GM21737 (cell line): ENCODE results near the gene EMILIN3.

ENCODE experiments used
- ATAC-seq: cut with Tn5 transposase; IDR thresholded peaks from one replicate; pipeline ENCODE4 v1.9.1; 2021; ENCODE audit warnings: mild to moderate bottlenecking, moderate library complexity; ENCODE audit not compliant: unreplicated experiment

The EMILIN3 gene

DNA sequence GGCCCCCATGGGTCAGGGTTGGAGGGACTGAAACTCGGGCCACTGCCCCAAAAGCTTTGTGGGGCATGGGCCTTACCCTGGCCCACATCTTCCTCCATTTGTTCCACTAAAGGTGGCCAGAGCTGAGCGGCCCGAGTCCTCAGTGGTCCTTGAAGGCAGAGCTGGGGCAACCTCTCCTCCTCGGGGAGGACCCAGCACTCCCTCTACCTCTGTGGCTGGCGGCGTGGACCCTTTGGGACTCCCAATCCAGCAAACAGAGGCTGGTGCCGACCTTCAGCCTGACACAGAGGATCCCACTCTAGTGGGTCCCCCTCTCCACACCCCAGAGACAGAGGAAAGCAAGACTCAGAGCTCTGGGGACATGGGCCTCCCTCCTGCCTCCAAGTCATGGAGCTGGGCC, 16.7 kb downstream of the EMILIN3 start:
- no peak for ATAC-seq

- ATAC-seq: no peak
Measured at GRCh38 chr20:41349266-41349665, 17.4 kb downstream of the EMILIN3 start.

- no peak for ATAC-seq
Measured at GRCh38 chr20:41348430-41349172, 18.0 kb downstream of the EMILIN3 start.

DNA sequence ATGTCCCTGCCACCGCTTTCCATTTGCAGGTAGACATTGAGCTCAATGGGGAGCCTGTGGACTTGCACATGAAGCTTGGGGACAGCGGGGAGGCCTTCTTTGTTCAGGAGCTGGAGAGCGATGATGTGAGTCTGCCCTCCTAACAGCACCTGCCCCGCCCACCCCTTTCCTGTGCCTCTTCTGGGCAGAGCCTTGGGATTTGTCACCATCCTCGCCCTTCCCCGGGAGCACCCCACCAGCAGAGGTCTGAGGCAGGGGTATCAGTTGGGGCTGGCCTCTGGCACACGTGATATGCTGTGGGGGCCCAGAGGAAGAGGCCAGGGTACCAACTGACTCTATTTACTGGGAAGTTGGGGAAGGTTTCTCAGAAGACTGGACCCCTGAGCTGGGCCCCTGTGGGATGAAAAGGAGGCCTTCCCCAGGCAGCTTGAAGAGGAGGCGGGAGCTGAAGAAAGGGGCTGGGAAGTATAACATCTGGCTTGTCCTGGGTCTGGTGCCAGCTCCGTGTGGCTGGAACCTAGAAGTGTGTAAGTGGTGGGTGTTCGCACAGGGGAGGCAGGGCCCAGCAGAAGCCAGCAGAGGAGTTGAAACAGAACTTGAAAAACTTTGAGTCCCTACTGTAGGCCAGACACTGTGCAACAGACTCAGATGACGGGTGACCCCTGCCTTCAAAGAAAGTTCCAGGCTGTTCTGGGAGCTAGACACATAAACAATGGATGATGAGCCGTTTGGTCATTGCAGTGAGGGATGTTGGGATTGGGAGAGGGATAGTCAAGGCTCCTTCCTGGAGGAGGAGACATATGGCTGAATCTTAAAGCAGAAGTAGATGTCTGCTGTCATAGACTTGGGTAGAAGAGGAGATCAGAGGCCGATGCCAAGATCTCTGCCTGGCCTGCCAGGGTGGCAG, 18.8 kb downstream of the EMILIN3 start:
- ATAC-seq: no peak

GRCh38 chr20:41345729-41346067, 20.9 kb downstream of the EMILIN3 start:
- no peak for ATAC-seq

DNA sequence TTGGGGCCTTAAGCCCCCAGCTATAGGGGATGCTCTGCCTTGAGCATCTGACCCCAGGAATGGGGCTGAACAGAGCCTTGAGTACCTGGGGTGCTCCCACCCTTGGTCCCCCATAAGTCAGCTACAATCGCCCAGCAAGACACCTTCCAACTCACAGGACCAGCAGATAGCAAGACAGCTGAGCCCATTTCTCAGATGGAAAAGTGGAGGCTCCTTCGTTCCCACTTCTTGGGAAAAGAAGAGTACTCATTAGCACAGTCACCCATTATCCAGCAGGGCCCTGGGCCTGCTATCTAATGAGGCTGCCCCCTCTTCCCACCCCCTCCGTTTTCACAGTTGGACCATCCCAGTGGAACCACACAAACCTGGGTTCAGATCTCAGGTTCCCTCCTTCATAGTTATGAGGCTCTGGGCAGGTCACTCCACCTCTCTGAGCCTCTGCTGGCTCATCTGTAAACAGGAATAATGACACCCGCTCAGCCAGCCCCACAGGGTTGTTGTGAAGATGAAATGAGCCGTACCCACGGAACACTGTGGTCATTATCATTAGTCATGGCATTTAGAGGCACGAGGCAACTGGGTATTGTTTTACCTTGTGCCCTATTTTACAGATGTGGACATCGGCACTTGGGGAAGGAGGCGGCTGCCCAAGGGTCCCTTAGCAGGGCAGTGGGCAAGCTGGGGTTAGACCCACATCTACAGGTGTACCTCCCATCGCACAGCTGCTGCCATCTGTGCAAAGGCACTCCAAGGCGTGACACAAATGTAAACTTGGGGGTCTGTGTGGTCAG, 21.5 kb downstream of the EMILIN3 start:
- ATAC-seq: no peak

DNA sequence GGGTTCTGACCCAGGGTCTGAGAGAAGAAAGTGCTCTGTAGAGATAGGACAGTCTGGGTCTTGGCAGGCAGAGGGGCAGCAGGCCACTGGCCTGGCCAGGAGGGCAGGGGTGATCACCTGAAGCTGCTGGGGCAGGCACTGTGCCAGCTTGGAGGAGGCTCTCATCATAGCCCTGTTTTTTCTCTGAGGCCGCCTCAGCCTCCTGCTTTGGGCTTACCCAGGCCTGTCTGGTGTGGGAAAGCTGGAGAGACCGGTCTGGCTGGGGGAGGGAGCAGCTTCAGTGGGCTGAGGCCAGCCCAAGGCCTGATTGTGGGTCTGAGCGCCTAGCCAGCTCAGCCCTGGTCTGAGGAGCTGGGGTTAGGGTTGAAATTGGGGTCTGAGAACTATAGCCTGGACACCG, 22.1 kb downstream of the EMILIN3 start:
- no peak for ATAC-seq

DNA sequence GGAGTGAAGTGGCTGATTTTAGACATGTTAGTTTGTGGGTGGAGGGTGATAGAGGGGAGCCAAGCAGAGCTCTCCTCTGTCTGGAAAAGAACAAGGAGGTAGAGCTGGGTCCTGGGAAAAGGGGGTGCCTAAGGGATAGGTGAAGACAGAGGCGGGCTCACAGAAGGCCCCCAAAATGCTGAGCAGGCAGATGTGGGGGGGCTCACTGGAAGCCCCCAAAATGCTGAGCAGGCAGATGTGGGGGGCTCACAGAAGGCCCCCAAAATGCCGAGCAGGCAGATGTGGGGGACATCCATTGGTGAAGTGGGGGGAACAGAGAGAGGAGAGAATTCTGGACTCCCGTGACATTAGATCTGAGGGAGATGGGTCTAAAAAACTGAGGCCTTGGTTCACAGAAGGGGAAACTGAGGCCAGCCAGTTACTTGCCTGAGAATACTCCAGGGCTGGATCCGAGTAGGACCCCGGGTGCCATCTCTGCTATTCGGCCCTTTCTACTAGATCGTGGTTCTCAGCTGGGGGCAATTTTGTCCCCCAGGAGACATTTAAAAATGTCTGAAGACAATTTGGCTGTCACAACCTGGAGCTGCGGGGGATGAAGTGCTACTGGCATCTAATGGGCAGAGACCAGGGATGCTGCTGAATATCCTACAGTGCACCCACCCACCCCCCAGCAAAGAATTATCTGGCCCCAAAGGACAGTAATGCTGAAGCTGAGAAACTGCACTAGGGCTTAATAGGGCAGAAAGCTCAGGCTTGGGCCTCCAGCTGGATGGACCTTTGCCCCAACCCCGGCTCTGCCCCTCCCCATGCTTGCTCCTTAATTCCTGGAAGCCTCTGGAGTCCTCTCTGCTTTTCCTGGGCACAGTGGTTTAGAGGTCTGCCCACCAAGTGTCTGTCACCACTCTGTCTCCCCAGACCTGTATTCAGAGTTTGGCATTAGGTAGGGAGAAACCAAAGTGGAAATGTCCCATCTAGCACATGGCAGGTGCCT, 23.8 kb downstream of the EMILIN3 start:
- ATAC-seq: no peak

GRCh38 chr20:41340327-41341055, 26.1 kb downstream of the EMILIN3 start, which contains the start of gene LPIN3:
LPIN3 (plus strand) TSS chr20:41340821; CDS start chr20:41345804, 4,983 bp downstream.
- no peak for ATAC-seq

- peak; percentile 80 for ATAC-seq
Measured at GRCh38 chr20:41339957-41340326, 26.7 kb downstream of the EMILIN3 start.

- no peak for ATAC-seq
Measured at GRCh38 chr20:41336711-41337492, 29.7 kb downstream of the EMILIN3 start.

- no peak for ATAC-seq
Measured at GRCh38 chr20:41335591-41335990, 31.0 kb downstream of the EMILIN3 start.

DNA sequence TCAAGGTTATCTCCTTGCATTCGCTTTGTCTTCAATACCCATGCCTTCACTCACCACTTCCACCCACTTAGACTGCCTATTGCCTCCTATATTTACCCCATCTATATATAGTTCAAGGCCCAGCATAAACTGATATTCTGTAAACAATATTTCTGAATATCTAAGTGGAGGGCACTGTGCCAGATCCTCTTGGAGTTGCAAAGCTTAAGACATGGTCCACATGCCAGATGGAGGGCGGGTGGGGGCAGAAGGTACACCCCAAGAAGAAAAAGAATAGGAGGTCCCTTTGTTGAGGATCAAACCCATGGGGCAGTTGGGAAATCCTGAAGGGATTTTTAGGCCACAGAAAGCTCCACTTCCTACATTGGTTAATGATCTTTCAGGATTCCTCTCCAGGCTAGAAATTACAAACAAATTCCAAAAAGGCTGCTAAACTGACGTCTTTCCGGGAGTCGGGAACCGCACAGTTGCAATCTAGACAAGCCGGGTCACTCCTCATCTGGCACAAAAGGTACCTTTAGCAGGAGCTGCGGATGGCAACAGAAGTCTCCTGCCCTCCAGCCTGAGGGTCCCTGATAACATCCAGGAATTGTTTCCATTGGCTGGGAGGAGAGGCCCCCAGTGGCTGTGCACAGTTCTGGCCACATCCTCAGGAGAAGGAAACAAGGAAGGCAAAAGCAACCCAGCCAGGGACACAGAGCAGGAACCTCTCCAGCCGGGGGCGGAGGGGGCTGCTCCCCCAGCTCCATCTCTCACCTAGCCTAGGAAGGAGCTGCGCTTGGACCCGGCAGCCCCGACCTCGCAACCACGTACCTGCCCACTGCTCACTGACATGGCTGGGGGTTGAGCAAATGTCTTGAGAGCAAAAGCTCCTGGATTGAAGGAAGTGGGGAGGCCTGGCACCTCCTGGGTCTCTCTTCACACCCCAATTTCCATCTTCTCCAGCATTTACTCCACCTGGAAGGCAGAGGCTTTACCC, 31.9 kb downstream of the EMILIN3 start:
- ATAC-seq: no peak

- ATAC-seq: no peak
Measured at GRCh38 chr20:41334036-41334435, 32.6 kb downstream of the EMILIN3 start.

DNA sequence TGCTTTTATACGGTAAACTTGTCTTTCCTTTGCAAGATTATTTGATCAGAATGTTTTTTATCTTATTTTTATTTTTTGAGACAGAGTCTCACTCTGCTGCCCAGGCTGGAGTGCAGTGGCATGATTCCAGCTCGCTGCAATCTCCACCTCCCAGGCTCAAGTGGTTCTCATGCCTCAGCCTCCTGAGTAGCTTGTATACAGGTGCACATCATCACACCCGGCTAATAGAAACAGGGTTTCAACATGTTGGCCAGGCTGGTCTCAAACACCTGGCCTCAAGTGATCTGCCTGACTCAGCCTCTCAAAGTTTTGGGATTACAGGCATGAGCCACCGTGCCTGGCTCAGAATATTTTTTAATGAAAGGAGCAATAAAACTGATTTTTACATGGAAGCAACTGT, 34.9 kb downstream of the EMILIN3 start:
- ATAC-seq: no peak

DNA sequence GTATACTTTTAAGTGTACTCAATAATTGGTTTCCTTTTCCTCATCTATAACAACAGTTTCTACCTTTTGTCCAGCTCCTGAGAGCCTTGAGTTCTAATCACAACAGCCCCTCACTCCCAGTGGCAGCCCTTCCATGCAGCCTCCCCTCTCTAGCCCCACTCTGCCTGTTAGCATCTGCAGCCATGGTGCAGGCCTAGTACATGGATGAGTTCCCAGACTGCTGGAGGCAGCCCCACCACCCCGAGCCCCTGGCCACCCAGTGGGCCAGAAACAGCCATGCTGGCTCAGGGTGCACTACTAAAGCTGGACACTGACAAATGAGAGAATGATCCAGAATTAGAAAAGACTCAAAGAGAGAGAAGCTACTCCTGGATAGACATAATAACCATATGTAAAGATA, 35.7 kb downstream of the EMILIN3 start:
- ATAC-seq: no peak

DNA sequence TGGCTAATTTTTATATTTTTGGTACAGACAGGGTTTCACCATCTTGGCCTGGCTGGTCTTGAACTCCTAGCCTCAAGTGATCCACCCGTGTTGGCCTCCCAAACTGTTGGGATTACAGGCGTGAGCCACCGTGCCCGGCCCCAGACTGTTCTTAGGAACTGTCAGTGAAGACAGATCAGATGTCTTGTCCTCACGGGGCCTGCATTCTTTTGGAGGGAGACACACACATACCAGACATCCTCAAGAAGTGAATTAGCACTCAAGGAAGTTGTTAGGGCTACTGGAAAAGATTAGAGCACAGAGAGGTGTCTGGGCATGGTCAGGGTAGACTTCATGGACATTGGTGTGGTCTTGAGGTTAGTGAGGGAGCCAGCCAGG, 36.3 kb downstream of the EMILIN3 start:
- ATAC-seq: no peak
